A549 (cell line): ENCODE data around the gene GRM5. TPM values are rescaled to one million over a fixed set of nuclear protein-coding genes. Genes with fewer than 3 reads are reported as not detected.

Source experiments
- ATAC-seq, 2 experiments: fragments of 200-7000 bp in 1 of 2; fragments of >200 bp in 1 of 2; cut with Nextera tagmentation in 1 of 2; cut with Tn5 transposase in 1 of 2; 3 replicates each; pipeline versions ENCODE4 v1.8.0 to v1.9.1; 2018 to 2020; ENCODE audit warnings: mild to moderate bottlenecking in 1 of 2, moderate library complexity in 1 of 2
- CTCF ChIA-PET: fragments of 300-600 bp; sonication (Branson Sonifier 250); formaldehyde crosslinking; extraction: SDS; loops from one replicate; lab custom pipeline; 2021; ENCODE audit warnings: antibody characterized with exemption, inconsistent platforms; lab: Yijun Ruan, JAX
- POLR2A ChIA-PET: fragments of 350-600 bp; formaldehyde crosslinking; extraction: SDS; loops from one replicate; lab custom pipeline; 2021; ENCODE audit warnings: antibody characterized with exemption, inconsistent platforms; lab: Yijun Ruan, JAX
- DNase-seq, 2 experiments: peaks; one replicate each; pipeline versions ENCODE4 v3.0.0 to v3.0.0-alpha.2; 2011 to 2016; ENCODE audit warnings: low read depth in 1 of 2, low spot score in 1 of 2
- FAIRE-seq: peaks from 2 replicates; lab custom pipeline; 2011; peaks lifted over from hg19 to GRCh38; lab: Jason Lieb, UNC
- H3K27ac ChIP-seq, 2 experiments: fragments of >200 bp; sonication (Bioruptor Twin); formaldehyde crosslinking; 3 replicates each; pipeline ENCODE4 v1.5.1; 2016 to 2017
- H3K4me1 ChIP-seq: fragments of >200 bp; sonication (Bioruptor Twin); formaldehyde crosslinking; 3 replicates; pipeline ENCODE4 v1.6.1; 2016
- H3K4me2 ChIP-seq: fragments of >200 bp; sonication (Bioruptor Twin); formaldehyde crosslinking; 3 replicates; pipeline ENCODE4 v1.6.1; 2016
- H3K4me3 ChIP-seq: fragments of >200 bp; sonication (Bioruptor Twin); formaldehyde crosslinking; 3 replicates; pipeline ENCODE4 v1.5.1; 2016
- H3K9me3 ChIP-seq: fragments of >200 bp; sonication (Bioruptor Twin); formaldehyde crosslinking; 3 replicates; pipeline ENCODE4 v1.6.1; 2016
- BHLHE40 ChIP-seq: IDR thresholded peaks from 2 replicates; pipeline ENCODE4 v1.6.1; 2012; ENCODE audit warnings: low read depth, low read length, inconsistent platforms
- CBX2 ChIP-seq: fragments of 200-600 bp; sonication (generic); IDR thresholded peaks from 2 replicates; pipeline ENCODE4 v1.6.1; 2016; ENCODE audit warnings: low read depth, mild to moderate bottlenecking, borderline replicate concordance
- EP300 ChIP-seq, 2 experiments: fragments of >200 bp; sonication (Bioruptor Twin); formaldehyde crosslinking; IDR thresholded peaks; 2 replicates in 1 of 2; 3 replicates in 1 of 2; pipeline ENCODE4 v1.6.1; 2016 to 2017
- ESRRA ChIP-seq: fragments of 150-350 bp; IDR thresholded peaks from 2 replicates; pipeline ENCODE4 v1.6.1; 2014; ENCODE audit warnings: mild to moderate bottlenecking, low read length, borderline replicate concordance
- FOSB ChIP-seq: fragments of 250-450 bp; sonication (Bioruptor Pico); IDR thresholded peaks from 2 replicates; pipeline ENCODE4 v1.5.0; 2020; ENCODE audit warnings: mild to moderate bottlenecking, moderate library complexity
- FOSL2 ChIP-seq, 2 experiments: fragments of 450-650 bp in 1 of 2; fragments of >200 bp in 1 of 2; sonication (Bioruptor Twin) in 1 of 2; formaldehyde crosslinking; IDR thresholded peaks; 2 replicates each; pipeline versions ENCODE4 v1.5.0 to v1.6.1; 2016 to 2020; ENCODE audit warnings: mild to moderate bottlenecking in 1 of 2, moderate library complexity in 1 of 2
- FOXS1 ChIP-seq: fragments of 250-450 bp; sonication (Bioruptor Pico); IDR thresholded peaks from 2 replicates; pipeline ENCODE4 v1.5.0; 2020; ENCODE audit warnings: mild to moderate bottlenecking, moderate library complexity
- HDAC2 ChIP-seq: fragments of 200-600 bp; sonication (generic); IDR thresholded peaks from 2 replicates; pipeline ENCODE4 v1.6.1; 2016
- HOXB5 ChIP-seq: fragments of 250-450 bp; sonication (Bioruptor Pico); IDR thresholded peaks from 2 replicates; pipeline ENCODE4 v1.5.0; 2020; ENCODE audit warnings: mild to moderate bottlenecking, moderate library complexity
- KDM1A ChIP-seq: fragments of 200-600 bp; sonication (generic); IDR thresholded peaks from 2 replicates; pipeline ENCODE4 v1.6.1; 2016; ENCODE audit warnings: low read depth, mild to moderate bottlenecking
- MAFK ChIP-seq: fragments of 450-650 bp; IDR thresholded peaks from 2 replicates; pipeline ENCODE4 v1.6.1; 2014; ENCODE audit not compliant: partially characterized antibody
- MAZ ChIP-seq: fragments of 150-350 bp; IDR thresholded peaks from 2 replicates; pipeline ENCODE4 v1.6.1; 2014; ENCODE audit warnings: antibody characterized with exemption, low read depth, low read length, borderline replicate concordance
- NFE2L2 ChIP-seq: fragments of 150-350 bp; conservative IDR thresholded peaks from 2 replicates; pipeline ENCODE4 v1.6.1; 2014; ENCODE audit warnings: low read length
- NR3C1 ChIP-seq: fragments of >200 bp; sonication (Bioruptor Twin); formaldehyde crosslinking; IDR thresholded peaks from 3 replicates; pipeline ENCODE4 v1.6.1; 2017
- RAD21 ChIP-seq, 2 experiments: fragments of >200 bp in 1 of 2; sonication (Bioruptor Twin) in 1 of 2; formaldehyde crosslinking in 1 of 2; IDR thresholded peaks in 1 of 2; conservative IDR thresholded peaks in 1 of 2; 2 replicates in 1 of 2; 3 replicates in 1 of 2; pipeline ENCODE4 v1.6.1; 2012 to 2018; ENCODE audit warnings: inconsistent platforms in 1 of 2
- RCOR1 ChIP-seq: fragments of 150-350 bp; IDR thresholded peaks from 2 replicates; pipeline ENCODE4 v1.6.1; 2014; ENCODE audit warnings: antibody characterized with exemption, low read length, low read depth
- SMC3 ChIP-seq: fragments of >200 bp; sonication (Bioruptor Twin); formaldehyde crosslinking; IDR thresholded peaks from 3 replicates; pipeline ENCODE4 v1.6.1; 2018; ENCODE audit warnings: inconsistent platforms
- TFCP2L1 ChIP-seq: fragments of 250-450 bp; sonication (Bioruptor Pico); IDR thresholded peaks from 2 replicates; pipeline ENCODE4 v1.5.0; 2021; ENCODE audit warnings: mild to moderate bottlenecking
- ZFP36 ChIP-seq: fragments of 450-650 bp; IDR thresholded peaks from 2 replicates; pipeline ENCODE4 v1.6.1; 2014; ENCODE audit warnings: borderline replicate concordance; ENCODE audit not compliant: partially characterized antibody
- ZNF302 ChIP-seq: fragments of 250-450 bp; sonication (Bioruptor Pico); IDR thresholded peaks from 2 replicates; pipeline ENCODE4 v1.9.0; 2021; ENCODE audit warnings: inconsistent platforms, mild to moderate bottlenecking, moderate library complexity
- ZSCAN20 ChIP-seq: fragments of 250-450 bp; sonication (Bioruptor Pico); IDR thresholded peaks from 2 replicates; pipeline ENCODE4 v1.8.0; 2022; ENCODE audit warnings: mild to moderate bottlenecking, moderate library complexity
- WGBS: methylation state at CpG from one replicate; pipeline ENCODE4 v1.1.6; 2017; ENCODE audit errors: missing lambda C conversion rate; 5-methylcytosine and 5-hydroxymethylcytosine counted together
- polyA plus RNA-seq, 4 experiments: library from polyadenylated mRNA; depleted of rRNA in 3 of 4; stranded (reverse); fragments of >200 nt; fragmentation: RNase III in 1 of 4; extraction: RNeasy Plus Mini Kit Qiagen cat#74134 plus additional on column Dnase treatment in 1 of 4; gene quantifications; 2 replicates in 3 of 4; 3 replicates in 1 of 4; pipeline ENCODE4 v1.2.3, GENCODE V29; 2011 to 2017
- TF ChIP-seq, protein P1 (sequence below): IDR thresholded peaks from 2 replicates; pipeline ENCODE4 v1.6.1; 2012
- TF ChIP-seq, protein P2 (sequence below): fragments of 150-350 bp; IDR thresholded peaks from 2 replicates; pipeline ENCODE4 v1.6.1; 2014; ENCODE audit warnings: low read depth, mild to moderate bottlenecking, low read length
- TF ChIP-seq, protein P3 (sequence below): fragments of >200 bp; sonication (Bioruptor Twin); formaldehyde crosslinking; IDR thresholded peaks from 3 replicates; pipeline ENCODE4 v1.6.1; 2016
- TF ChIP-seq, protein P4 (sequence below): fragments of 250-450 bp; sonication (Bioruptor Pico); IDR thresholded peaks from 2 replicates; pipeline ENCODE4 v1.5.0; 2020; ENCODE audit warnings: low read depth, mild to moderate bottlenecking, moderate library complexity
- TF ChIP-seq, protein P5 (sequence below): fragments of 450-650 bp; IDR thresholded peaks from 2 replicates; pipeline ENCODE4 v1.6.1; 2014; ENCODE audit warnings: antibody characterized with exemption

The GRM5 gene
- polyA plus RNA-seq, 2 of the 4 experiments (the other 2 are of a cell fraction), result 0.01 TPM; not detected in 1

DNA sequence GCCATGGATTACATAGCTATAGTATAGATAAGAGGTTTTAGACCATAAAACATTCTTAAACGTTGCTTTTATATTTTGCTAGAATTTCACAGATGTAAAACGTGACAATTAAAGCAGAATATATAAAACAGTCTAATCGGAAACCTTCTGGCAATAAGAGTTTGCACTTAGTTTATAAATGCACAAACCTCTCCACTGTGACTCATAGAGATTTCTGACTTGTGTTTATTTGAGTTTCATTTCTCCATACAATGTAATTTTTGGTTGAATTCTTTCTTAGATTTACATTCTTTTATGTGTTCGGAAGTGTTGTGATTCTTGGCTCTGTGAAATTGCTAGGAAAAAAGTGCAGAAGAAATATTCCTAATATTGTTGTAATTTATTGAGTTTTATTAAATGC lies 439.6 kb downstream of the GRM5 start:
- FAIRE-seq (no peak), DNase-seq (no peak), ATAC-seq (no peak)
- H3K27ac ChIP-seq, result no peak overlapping the region
- no peaks in the 10 kb centered on the region for H3K9me3 ChIP-seq
- ChIA-PET POLR2A (no interaction called here), CTCF (no interaction called here)
- no peaks in the 10 kb centered on the region for H3K4me1 ChIP-seq
- 10% methylated on average over 4 of the region's 4 CpGs for WGBS
- no peak overlapping the region for H3K4me3 ChIP-seq
- TF ChIP-seq CBX2 (no peak), FOSB (CRISPR knock-in tag) (no peak), BHLHE40 (no peak), RAD21 (conservative IDR thresholded peaks at IDR 0.05 in 1 of 2, IDR thresholded peaks at IDR 0.05 in 1 of 2) (no peak), RCOR1 (no peak), TFCP2L1 (no peak), NFE2L2 (no peak), EP300 (IDR thresholded peaks at IDR 0.05) (no peak), SMC3 (no peak), MAZ (no peak), FOSL2 (IDR thresholded peaks at IDR 0.05) (no peak), FOSL2 (CRISPR knock-in tag; IDR thresholded peaks at IDR 0.05) (no peak)
- TF ChIP-seq, protein P1, sequence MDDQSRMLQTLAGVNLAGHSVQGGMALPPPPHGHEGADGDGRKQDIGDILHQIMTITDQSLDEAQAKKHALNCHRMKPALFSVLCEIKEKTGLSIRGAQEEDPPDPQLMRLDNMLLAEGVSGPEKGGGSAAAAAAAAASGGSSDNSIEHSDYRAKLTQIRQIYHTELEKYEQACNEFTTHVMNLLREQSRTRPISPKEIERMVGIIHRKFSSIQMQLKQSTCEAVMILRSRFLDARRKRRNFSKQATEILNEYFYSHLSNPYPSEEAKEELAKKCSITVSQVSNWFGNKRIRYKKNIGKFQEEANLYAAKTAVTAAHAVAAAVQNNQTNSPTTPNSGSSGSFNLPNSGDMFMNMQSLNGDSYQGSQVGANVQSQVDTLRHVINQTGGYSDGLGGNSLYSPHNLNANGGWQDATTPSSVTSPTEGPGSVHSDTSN, result no peak
- TF ChIP-seq, protein P2, sequence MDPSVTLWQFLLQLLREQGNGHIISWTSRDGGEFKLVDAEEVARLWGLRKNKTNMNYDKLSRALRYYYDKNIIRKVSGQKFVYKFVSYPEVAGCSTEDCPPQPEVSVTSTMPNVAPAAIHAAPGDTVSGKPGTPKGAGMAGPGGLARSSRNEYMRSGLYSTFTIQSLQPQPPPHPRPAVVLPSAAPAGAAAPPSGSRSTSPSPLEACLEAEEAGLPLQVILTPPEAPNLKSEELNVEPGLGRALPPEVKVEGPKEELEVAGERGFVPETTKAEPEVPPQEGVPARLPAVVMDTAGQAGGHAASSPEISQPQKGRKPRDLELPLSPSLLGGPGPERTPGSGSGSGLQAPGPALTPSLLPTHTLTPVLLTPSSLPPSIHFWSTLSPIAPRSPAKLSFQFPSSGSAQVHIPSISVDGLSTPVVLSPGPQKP, result no peak
- TF ChIP-seq, protein P3, sequence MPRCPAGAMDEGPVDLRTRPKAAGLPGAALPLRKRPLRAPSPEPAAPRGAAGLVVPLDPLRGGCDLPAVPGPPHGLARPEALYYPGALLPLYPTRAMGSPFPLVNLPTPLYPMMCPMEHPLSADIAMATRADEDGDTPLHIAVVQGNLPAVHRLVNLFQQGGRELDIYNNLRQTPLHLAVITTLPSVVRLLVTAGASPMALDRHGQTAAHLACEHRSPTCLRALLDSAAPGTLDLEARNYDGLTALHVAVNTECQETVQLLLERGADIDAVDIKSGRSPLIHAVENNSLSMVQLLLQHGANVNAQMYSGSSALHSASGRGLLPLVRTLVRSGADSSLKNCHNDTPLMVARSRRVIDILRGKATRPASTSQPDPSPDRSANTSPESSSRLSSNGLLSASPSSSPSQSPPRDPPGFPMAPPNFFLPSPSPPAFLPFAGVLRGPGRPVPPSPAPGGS, result no peak
- H3K4me2 ChIP-seq, result no peak overlapping the region

DNA sequence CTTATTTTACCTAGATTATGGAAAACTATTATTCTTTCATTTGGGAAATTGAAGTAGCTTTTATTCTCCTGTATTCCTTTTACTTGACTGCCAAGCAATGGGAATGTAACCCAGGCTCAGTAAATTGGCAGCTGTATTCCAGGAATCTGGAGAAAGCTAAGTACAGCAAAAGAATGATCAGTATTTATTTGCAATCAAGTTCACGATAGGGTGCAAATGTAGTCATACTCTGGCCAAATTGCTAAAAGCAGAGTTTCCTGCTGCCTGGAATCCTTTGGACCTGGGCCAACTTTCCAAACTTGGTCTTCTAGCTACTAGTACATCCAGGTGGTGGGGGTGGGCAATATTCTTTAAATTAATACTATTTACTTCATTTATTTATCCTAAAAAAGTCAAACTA lies 442.3 kb downstream of the GRM5 start:
- Histone ChIP-seq H3K4me3 (no peak overlapping the region), H3K4me1 (no peaks in the 10 kb centered on the region), H3K4me2 (no peak overlapping the region), H3K27ac (no peak overlapping the region), H3K9me3 (no peaks in the 10 kb centered on the region)
- DNase-seq, result no peak
- POLR2A ChIA-PET, result no interaction called here
- CTCF ChIA-PET, result interaction anchor here (0.6 kb wide), 1 partner anchor 128 kb away, joined by 4 read pairs; no protein-coding TSS in a partner anchor
- ATAC-seq, result no peak
- 0% methylated on average over 1 of the region's 1 CpG for WGBS
- TF ChIP-seq, protein P3, result no peak
- no peak for TF ChIP-seq ESRRA
- TF ChIP-seq KDM1A, result no peak
- TF ChIP-seq, protein P4, sequence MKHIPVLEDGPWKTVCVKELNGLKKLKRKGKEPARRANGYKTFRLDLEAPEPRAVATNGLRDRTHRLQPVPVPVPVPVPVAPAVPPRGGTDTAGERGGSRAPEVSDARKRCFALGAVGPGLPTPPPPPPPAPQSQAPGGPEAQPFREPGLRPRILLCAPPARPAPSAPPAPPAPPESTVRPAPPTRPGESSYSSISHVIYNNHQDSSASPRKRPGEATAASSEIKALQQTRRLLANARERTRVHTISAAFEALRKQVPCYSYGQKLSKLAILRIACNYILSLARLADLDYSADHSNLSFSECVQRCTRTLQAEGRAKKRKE, result no peak
- no peak for TF ChIP-seq FOXS1 (CRISPR knock-in tag)
- no peak for TF ChIP-seq RAD21 (conservative IDR thresholded peaks at IDR 0.05 in 1 of 2, IDR thresholded peaks at IDR 0.05 in 1 of 2)
- no peak for TF ChIP-seq ZNF302 (CRISPR knock-in tag)
- TF ChIP-seq ZSCAN20, result no peak
- TF ChIP-seq HOXB5 (CRISPR knock-in tag), result no peak
- no peak for TF ChIP-seq TFCP2L1
- TF ChIP-seq MAFK, result no peak
- TF ChIP-seq, protein P5, sequence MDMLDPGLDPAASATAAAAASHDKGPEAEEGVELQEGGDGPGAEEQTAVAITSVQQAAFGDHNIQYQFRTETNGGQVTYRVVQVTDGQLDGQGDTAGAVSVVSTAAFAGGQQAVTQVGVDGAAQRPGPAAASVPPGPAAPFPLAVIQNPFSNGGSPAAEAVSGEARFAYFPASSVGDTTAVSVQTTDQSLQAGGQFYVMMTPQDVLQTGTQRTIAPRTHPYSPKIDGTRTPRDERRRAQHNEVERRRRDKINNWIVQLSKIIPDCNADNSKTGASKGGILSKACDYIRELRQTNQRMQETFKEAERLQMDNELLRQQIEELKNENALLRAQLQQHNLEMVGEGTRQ, result no peak
- TF ChIP-seq NR3C1, result no peak
- TF ChIP-seq ZFP36, result no peak
- TF ChIP-seq HDAC2, result no peak
- no peak for FAIRE-seq
